MCF 10A (cell line): ENCODE results near the gene PIK3CD. TPM values are rescaled to one million over a fixed set of nuclear protein-coding genes. Genes with fewer than 3 reads are reported as not detected.

Experiments used
- BruUV-seq: library from RNA; stranded (reverse); fragments of 400-500 nt; replicated peaks from 2 replicates; lab custom pipeline; 2021; lab: Mats Ljungman, UMichigan
- CTCF ChIA-PET: fragments of 300-600 bp; sonication (Branson Sonifier 250); formaldehyde crosslinking; extraction: SDS; loops from one replicate; lab custom pipeline; 2021; ENCODE audit warnings: antibody characterized with exemption, inconsistent platforms; lab: Yijun Ruan, JAX
- POLR2A ChIA-PET: fragments of 300-600, 350-650 bp; sonication (Branson Sonifier 250); formaldehyde crosslinking; extraction: SDS; loops from one replicate; lab custom pipeline; 2020; ENCODE audit warnings: antibody characterized with exemption, inconsistent platforms; lab: Yijun Ruan, JAX
- DNase-seq: peaks from one replicate; pipeline ENCODE4 v3.0.0-alpha.2; 2018; ENCODE audit not compliant: unreplicated experiment
- H3K27ac Mint-ChIP-seq: one replicate; pipeline ENCODE4 v1.8.0; 2022; ENCODE audit warnings: mild to moderate bottlenecking, low read depth, mixed read lengths; ENCODE audit not compliant: unreplicated experiment
- H3K27me3 Mint-ChIP-seq: one replicate; pipeline ENCODE4 v1.8.0; 2022; ENCODE audit warnings: mixed read lengths; ENCODE audit not compliant: insufficient read depth, unreplicated experiment
- H3K36me3 Mint-ChIP-seq: one replicate; pipeline ENCODE4 v1.8.0; 2022; ENCODE audit warnings: mild to moderate bottlenecking, moderate library complexity, mixed read lengths; ENCODE audit not compliant: insufficient read depth, unreplicated experiment
- H3K4me1 Mint-ChIP-seq: one replicate; pipeline ENCODE4 v1.8.0; 2022; ENCODE audit warnings: mixed read lengths; ENCODE audit not compliant: insufficient read depth, unreplicated experiment
- H3K4me3 Mint-ChIP-seq: one replicate; pipeline ENCODE4 v1.8.0; 2022; ENCODE audit warnings: mild to moderate bottlenecking, moderate library complexity, mixed read lengths; ENCODE audit not compliant: unreplicated experiment
- H3K9me3 Mint-ChIP-seq: one replicate; pipeline ENCODE4 v1.8.0; 2022; ENCODE audit warnings: mixed read lengths; ENCODE audit not compliant: unreplicated experiment
- intact Hi-C: fragments of 100-400 bp; cut with micrococcal nuclease; formaldehyde crosslinking; loops from 2 replicates; pipeline ENCODE4 v1.14.1; 2022
- total RNA-seq: library from RNA; stranded (reverse); gene quantifications from 2 replicates; pipeline ENCODE4 v1.2.3, GENCODE V29; 2022
- TF ChIP-seq, protein P1 (sequence below): fragments of 200-600 bp; IDR thresholded peaks from one replicate; pipeline ENCODE4 v1.8.0; 2022; ENCODE audit warnings: antibody characterized with exemption, mild to moderate bottlenecking; ENCODE audit not compliant: unreplicated experiment

PIK3CD gene
- total RNA-seq, 1 experiment from 2014 or later, result 7.0 TPM

DNA sequence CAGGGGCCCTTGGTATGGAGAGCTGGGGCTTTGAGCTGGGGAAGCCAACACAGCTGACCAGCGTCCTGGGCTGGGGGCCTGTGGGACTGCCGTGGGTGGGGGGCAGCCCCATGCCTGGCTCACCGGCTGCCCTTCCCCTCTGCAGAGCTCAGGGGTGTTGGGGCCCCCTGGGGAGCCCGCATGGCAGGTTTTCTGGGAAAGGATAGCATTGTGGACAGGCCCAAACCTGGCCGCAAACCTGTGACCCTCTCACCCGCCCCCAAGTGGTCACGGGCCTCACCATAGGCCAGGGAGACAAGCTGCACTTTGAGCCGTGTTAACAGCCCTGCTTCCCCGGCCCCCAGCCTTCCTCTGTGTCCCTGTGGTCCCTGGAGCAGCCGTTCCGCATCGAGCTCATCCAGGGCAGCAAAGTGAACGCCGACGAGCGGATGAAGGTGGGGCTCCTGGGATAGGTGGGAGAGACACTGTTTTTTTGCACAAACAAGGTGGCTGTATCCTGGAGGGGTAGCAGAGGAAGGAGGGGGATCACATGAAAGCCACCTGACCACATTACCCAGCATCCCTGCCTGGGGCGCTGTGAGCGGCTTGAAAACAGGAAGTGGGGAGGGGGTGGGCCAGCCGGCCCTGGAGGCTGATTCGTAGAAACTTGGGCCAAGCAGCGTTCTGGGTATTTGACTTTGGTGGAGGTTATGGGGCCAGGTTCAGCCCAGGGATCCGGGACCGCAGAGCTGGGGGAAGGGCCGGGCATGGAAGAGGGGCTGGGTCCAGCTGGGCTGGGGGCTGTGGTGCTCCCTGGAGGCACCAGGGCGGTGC is 65.9 kb downstream of the PIK3CD start:
- Mint-ChIP-seq H3K36me3 (peaks cover 6% of the 10 kb centered on the region), H3K9me3 (no peaks in the 10 kb centered on the region), H3K27ac (no peak overlapping the region), H3K4me1 (peaks cover 6% of the 10 kb centered on the region), H3K4me3 (no peak overlapping the region), H3K27me3 (no peaks in the 10 kb centered on the region)
- no TSS peak for BruUV-seq
- TF ChIP-seq, protein P1, sequence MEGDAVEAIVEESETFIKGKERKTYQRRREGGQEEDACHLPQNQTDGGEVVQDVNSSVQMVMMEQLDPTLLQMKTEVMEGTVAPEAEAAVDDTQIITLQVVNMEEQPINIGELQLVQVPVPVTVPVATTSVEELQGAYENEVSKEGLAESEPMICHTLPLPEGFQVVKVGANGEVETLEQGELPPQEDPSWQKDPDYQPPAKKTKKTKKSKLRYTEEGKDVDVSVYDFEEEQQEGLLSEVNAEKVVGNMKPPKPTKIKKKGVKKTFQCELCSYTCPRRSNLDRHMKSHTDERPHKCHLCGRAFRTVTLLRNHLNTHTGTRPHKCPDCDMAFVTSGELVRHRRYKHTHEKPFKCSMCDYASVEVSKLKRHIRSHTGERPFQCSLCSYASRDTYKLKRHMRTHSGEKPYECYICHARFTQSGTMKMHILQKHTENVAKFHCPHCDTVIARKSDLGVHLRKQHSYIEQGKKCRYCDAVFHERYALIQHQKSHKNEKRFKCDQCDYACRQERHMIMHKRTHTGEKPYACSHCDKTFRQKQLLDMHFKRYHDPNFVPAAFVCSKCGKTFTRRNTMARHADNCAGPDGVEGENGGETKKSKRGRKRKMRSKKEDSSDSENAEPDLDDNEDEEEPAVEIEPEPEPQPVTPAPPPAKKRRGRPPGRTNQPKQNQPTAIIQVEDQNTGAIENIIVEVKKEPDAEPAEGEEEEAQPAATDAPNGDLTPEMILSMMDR, result no peak
- DNase-seq, result no peak
- POLR2A ChIA-PET, result interaction anchor here (0.6 to 0.9 kb wide), 2 partner anchors 10 to 48 kb away, joined by 3 to 4 read pairs; no protein-coding TSS in a partner anchor
- intact Hi-C loops, result no loop called here
- CTCF ChIA-PET, result interaction anchor here (0.7 kb wide), 1 partner anchor 91 kb away, joined by 3 read pairs; no protein-coding TSS in a partner anchor

DNA sequence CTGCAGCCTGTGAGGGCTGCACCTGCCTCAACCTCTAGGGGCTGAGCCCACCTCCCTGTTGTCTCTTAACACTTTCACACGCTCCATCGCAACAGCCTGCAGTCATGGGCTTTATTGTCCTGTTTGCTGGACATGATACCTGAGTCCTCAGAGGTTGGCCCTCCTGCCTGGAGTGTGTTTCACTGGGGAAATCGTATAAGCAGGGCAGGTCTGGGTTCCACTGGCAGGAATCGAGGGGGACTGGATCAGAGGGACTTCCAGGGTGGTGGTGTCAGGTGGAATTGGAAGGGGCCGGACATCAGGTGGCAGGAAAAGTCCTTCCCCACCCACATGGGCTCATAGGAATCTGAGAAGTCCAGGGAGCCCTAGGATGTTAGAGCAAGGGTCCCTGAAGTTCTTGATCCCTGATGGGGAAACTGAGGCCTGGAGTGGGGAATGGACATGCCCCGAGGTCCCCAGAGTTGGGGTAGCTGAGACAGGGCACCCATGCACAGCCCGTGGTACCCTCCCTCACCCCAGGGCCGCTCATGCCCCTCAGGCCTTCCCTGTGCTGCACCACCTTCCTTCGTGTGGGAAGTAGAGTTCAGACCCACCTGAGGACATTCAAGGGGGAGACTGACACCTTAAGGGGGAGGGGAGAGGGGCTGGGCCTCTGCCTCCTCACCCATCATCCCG is 66.6 kb downstream of the PIK3CD start:
- ChIA-PET CTCF (no interaction called here), POLR2A (interaction anchor here (0.6 to 0.9 kb wide), 2 partner anchors 23 to 48 kb away, joined by 4 read pairs; no protein-coding TSS in a partner anchor)
- no peaks in the 10 kb centered on the region for H3K27me3 Mint-ChIP-seq
- no peak overlapping the region for H3K27ac Mint-ChIP-seq
- H3K4me3 Mint-ChIP-seq, result no peak overlapping the region
- BruUV-seq, result no TSS peak
- intact Hi-C loops, result no loop called here
- TF ChIP-seq, protein P1, result no peak
- peaks cover 6% of the 10 kb centered on the region for H3K36me3 Mint-ChIP-seq
- no peaks in the 10 kb centered on the region for H3K9me3 Mint-ChIP-seq
- no peak for DNase-seq
- peaks cover 6% of the 10 kb centered on the region for H3K4me1 Mint-ChIP-seq

DNA sequence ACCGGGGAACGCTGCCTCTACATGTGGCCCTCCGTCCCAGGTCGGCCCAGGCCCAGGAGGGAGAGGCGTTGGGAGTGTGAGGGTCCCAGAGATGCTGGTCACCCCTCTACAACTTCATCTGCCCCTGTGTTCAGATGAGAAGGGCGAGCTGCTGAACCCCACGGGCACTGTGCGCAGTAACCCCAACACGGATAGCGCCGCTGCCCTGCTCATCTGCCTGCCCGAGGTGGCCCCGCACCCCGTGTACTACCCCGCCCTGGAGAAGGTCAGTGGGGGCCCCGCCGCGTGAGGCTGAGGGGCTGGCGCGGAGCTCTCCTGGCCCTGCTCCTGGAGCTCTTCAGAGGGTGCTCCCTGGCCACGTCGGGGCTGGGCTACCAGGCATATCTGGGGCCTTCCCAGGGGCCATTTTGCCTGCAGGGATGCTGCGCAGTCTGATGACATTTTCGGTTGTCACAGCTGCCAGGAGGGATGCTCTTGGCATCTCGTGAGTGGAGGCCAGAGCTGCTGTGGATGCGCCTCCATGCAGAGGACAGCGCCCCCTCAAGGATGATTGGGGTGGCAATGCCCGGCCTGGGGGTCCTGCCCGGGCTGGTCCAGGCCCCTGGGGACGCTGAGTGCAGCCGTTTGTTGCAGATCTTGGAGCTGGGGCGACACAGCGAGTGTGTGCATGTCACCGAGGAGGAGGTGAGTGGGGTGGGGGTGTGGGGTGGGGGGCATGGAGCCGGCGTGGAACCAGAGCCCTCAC is 68.6 kb downstream of the PIK3CD start:
- Mint-ChIP-seq H3K36me3 (peaks cover 6% of the 10 kb centered on the region), H3K27me3 (no peaks in the 10 kb centered on the region), H3K4me1 (peaks cover 6% of the 10 kb centered on the region), H3K9me3 (no peaks in the 10 kb centered on the region), H3K4me3 (no peak overlapping the region), H3K27ac (no peak overlapping the region)
- no peak for DNase-seq
- CTCF ChIA-PET, result interaction anchor here (0.5 to 2.4 kb wide), 8 partner anchors 18 to 431 kb away, joined by 3 to 10 read pairs (median 4); partner anchors contain the start of gene TMEM201
- no TSS peak for BruUV-seq
- POLR2A ChIA-PET, result interaction anchor here (0.7 to 0.8 kb wide), 2 partner anchors 8 to 92 kb away, joined by 3 read pairs; no protein-coding TSS in a partner anchor
- TF ChIP-seq, protein P1, result no peak
- intact Hi-C loops, result loop anchor here (1.0 kb wide), 1 partner anchor 93 kb away; no protein-coding TSS in a partner anchor
